SK-N-SH (cell line): ENCODE results near the gene WSCD1. TPM values are rescaled to one million over a fixed set of nuclear protein-coding genes. Genes with fewer than 3 reads are reported as not detected.

Experiments used
- CTCF ChIA-PET: fragments of 300-600, 350-600 bp; formaldehyde crosslinking; extraction: SDS; loops from one replicate; lab custom pipeline; 2021; lab: Yijun Ruan, JAX
- POLR2A ChIA-PET: fragments of 350-600 bp; sonication (Branson Sonifier 250); formaldehyde crosslinking; extraction: SDS; loops from one replicate; lab custom pipeline; 2020; ENCODE audit warnings: antibody characterized with exemption, inconsistent platforms; lab: Yijun Ruan, JAX
- DNase-seq: peaks from one replicate; pipeline ENCODE4 v3.0.0; 2012
- H2AFZ ChIP-seq: fragments of 200-600 bp; sonication (generic); 2 replicates; pipeline ENCODE4 v1.8.1; 2016; ENCODE audit warnings: antibody characterized with exemption, mild to moderate bottlenecking, low read depth
- H3F3A ChIP-seq: fragments of 200-600 bp; sonication (generic); replicated peaks from 2 replicates; pipeline ENCODE3; 2016; ENCODE audit warnings: antibody characterized with exemption, mild to moderate bottlenecking; ENCODE audit not compliant: insufficient read depth
- H3K27ac ChIP-seq, 2 experiments: fragments of 200-500 bp in 1 of 2; fragments of 200-600 bp in 1 of 2; sonication (Bioruptor generic) in 1 of 2; sonication (generic), shearing (Covaris generic) in 1 of 2; 2 replicates each; pipeline versions ENCODE4 v1.5.1 to v1.6.1; 2014 to 2016; ENCODE audit warnings: low read depth in 2 of 2, inconsistent platforms in 1 of 2, low read length in 1 of 2, mild to moderate bottlenecking in 1 of 2, mixed read lengths in 1 of 2
- H3K27me3 ChIP-seq: fragments of 200-600 bp; sonication (generic), shearing (Covaris generic); 2 replicates; pipeline ENCODE4 v1.6.1; 2016; ENCODE audit warnings: mixed run types; ENCODE audit not compliant: insufficient read depth
- H3K36me3 ChIP-seq, 2 experiments: fragments of 200-500 bp in 1 of 2; fragments of 200-600 bp in 1 of 2; sonication (Bioruptor generic) in 1 of 2; sonication (generic) in 1 of 2; replicated peaks in 1 of 2; 2 replicates each; pipeline versions ENCODE3 to v1.5.1; 2014 to 2016; ENCODE audit warnings: low read length in 1 of 2, mild to moderate bottlenecking in 1 of 2; ENCODE audit not compliant: insufficient read depth in 2 of 2, control insufficient read depth in 1 of 2
- H3K4me1 ChIP-seq, 2 experiments: fragments of 200-500 bp in 1 of 2; fragments of 200-600 bp in 1 of 2; sonication (Bioruptor generic) in 1 of 2; sonication (generic), shearing (Covaris generic) in 1 of 2; 2 replicates each; pipeline versions ENCODE4 v1.5.1 to v1.6.1; 2014 to 2016; ENCODE audit warnings: low read depth in 1 of 2, low read length in 1 of 2, mixed run types in 1 of 2; ENCODE audit not compliant: insufficient read depth in 2 of 2, control insufficient read depth in 1 of 2
- H3K4me2 ChIP-seq: fragments of 200-600 bp; sonication (generic), shearing (Covaris generic); 2 replicates; pipeline ENCODE4 v1.6.1; 2017; ENCODE audit warnings: mixed run types
- H3K4me3 ChIP-seq, 2 experiments: fragments of 200-500 bp in 1 of 2; fragments of 200-600 bp in 1 of 2; sonication (Bioruptor generic) in 1 of 2; sonication (generic), shearing (Covaris generic) in 1 of 2; 2 replicates each; pipeline versions ENCODE4 v1.5.1 to v1.8.1; 2014 to 2016; ENCODE audit warnings: low read depth in 2 of 2, inconsistent platforms in 1 of 2, low read length in 1 of 2, mild to moderate bottlenecking in 1 of 2, mixed read lengths in 1 of 2, moderate library complexity in 1 of 2
- H3K79me2 ChIP-seq: fragments of 200-600 bp; sonication (generic); 2 replicates; pipeline ENCODE4 v1.8.1; 2017; ENCODE audit warnings: mild to moderate bottlenecking; ENCODE audit not compliant: insufficient read depth
- H3K9ac ChIP-seq: fragments of 200-600 bp; sonication (generic); 2 replicates; pipeline ENCODE4 v1.6.1; 2017; ENCODE audit warnings: mixed run types
- H3K9me2 ChIP-seq: fragments of 200-600 bp; sonication (generic); 2 replicates; pipeline ENCODE4 v1.6.1; 2017; ENCODE audit warnings: mixed run types
- H3K9me3 ChIP-seq: fragments of 200-600 bp; sonication (generic); 2 replicates; pipeline ENCODE4 v1.6.1; 2017; ENCODE audit warnings: mixed run types, mild to moderate bottlenecking, moderate library complexity
- H4K20me1 ChIP-seq: fragments of 200-600 bp; sonication (generic); 2 replicates; pipeline ENCODE4 v1.6.1; 2017; ENCODE audit warnings: mild to moderate bottlenecking, mixed run types; ENCODE audit not compliant: insufficient read depth
- ELF1 ChIP-seq: IDR thresholded peaks from 2 replicates; pipeline ENCODE4 v1.4.0; 2012
- FOSL2 ChIP-seq: IDR thresholded peaks from 2 replicates; pipeline ENCODE4 v1.4.0; 2012; ENCODE audit warnings: low read depth, mild to moderate bottlenecking, moderate library complexity, borderline replicate concordance
- FOXM1 ChIP-seq: IDR thresholded peaks from 2 replicates; pipeline ENCODE4 v1.4.0; 2012; ENCODE audit warnings: low read depth, mild to moderate bottlenecking
- JUND ChIP-seq: IDR thresholded peaks from 2 replicates; pipeline ENCODE4 v1.4.0; 2012
- MXI1 ChIP-seq: IDR thresholded peaks from 2 replicates; pipeline ENCODE4 v1.6.1; 2012; ENCODE audit warnings: mild to moderate bottlenecking, low read depth, low read length, improper control_type of control experiment
- NFIC ChIP-seq: IDR thresholded peaks from 2 replicates; pipeline ENCODE4 v1.4.0; 2012; ENCODE audit warnings: borderline replicate concordance
- NRF1 ChIP-seq: IDR thresholded peaks from 2 replicates; pipeline ENCODE4 v1.6.1; 2012; ENCODE audit warnings: low read depth, mild to moderate bottlenecking, low read length
- RAD21 ChIP-seq: IDR thresholded peaks from 2 replicates; pipeline ENCODE4 v1.6.1; 2012; ENCODE audit warnings: mild to moderate bottlenecking, low read length
- RCOR1 ChIP-seq: fragments of 150-350 bp; IDR thresholded peaks from 2 replicates; pipeline ENCODE4 v1.6.1; 2017; ENCODE audit warnings: antibody characterized with exemption, low read length
- SMC3 ChIP-seq: IDR thresholded peaks from 2 replicates; pipeline ENCODE4 v1.6.1; 2012; ENCODE audit warnings: low read depth, low read length, improper control_type of control experiment
- TAF1 ChIP-seq: IDR thresholded peaks from 2 replicates; pipeline ENCODE4 v1.6.1; 2012; ENCODE audit warnings: low read depth, mild to moderate bottlenecking, low read length, moderate library complexity, borderline replicate concordance
- TEAD4 ChIP-seq: IDR thresholded peaks from 2 replicates; pipeline ENCODE4 v1.4.0; 2012; ENCODE audit warnings: mild to moderate bottlenecking, borderline replicate concordance; ENCODE audit not compliant: insufficient read depth
- YY1 ChIP-seq: IDR thresholded peaks from 2 replicates; pipeline ENCODE4 v1.4.0; 2012; ENCODE audit warnings: low read depth, mild to moderate bottlenecking
- WGBS: methylation state at CpG from one replicate; pipeline ENCODE4 v1.1.6; 2017; ENCODE audit warnings: low lambda C conversion rate; 5-methylcytosine and 5-hydroxymethylcytosine counted together
- polyA plus RNA-seq, 3 experiments: library from polyadenylated mRNA; depleted of rRNA; stranded (reverse); fragments of >200 nt; gene quantifications; 2 replicates each; pipeline ENCODE4 v1.2.3, GENCODE V29; 2012
- TF ChIP-seq, protein P1 (sequence below): IDR thresholded peaks from 2 replicates; pipeline ENCODE4 v1.4.0; 2012; ENCODE audit warnings: low read depth, borderline replicate concordance
- TF ChIP-seq, protein P2 (sequence below): fragments of 150-350 bp; IDR thresholded peaks from 2 replicates; pipeline ENCODE4 v1.6.1; 2017; ENCODE audit warnings: antibody characterized with exemption, low read length, low read depth, borderline replicate concordance

The WSCD1 gene
- polyA plus RNA-seq, 1 of the 3 experiments (the other 2 are of a cell fraction): 0.03 TPM

DNA sequence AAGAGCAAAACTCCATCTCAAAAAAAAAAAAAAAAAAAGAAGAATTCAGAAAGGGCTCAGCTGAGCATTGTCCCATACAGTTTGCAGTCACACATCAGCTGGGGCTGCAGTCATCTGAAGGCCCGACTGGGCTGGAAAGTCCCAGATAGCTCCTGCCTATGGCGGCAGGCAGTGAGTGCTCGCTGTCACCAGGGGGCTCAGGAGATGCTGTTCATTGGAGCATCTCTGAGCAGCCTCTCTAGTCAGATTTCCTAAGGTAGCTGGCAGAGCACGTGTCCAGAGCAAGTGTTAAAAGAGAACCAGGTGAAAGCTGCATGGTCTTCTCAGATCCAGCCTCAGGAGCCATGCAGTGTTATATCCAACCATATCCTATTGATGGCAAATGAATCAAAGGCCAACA, 75.8 kb downstream of the WSCD1 start:
- POLR2A ChIA-PET: no interaction called here

DNA sequence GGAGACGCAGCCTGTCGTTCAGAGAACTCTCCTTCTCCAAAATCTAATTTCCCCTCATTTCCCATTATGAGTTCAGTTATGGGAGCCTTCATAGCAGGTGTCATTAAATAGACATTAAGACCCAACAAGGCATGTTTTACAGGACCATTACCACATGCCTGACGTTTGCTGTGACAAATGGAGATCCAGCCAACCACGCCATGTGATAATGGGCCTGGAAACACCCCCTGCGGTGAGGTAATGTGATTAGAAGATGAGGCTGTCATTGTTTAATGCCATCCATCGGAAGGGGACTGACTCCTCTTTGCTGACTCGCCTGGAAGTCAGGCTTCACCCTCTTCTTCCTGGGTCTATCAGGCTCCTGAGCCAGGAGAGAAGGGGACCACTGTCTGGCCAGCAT, 76.9 kb downstream of the WSCD1 start:
- no peaks in the 10 kb centered on the region for H3K36me3 ChIP-seq
- H3K4me3 ChIP-seq: no peak overlapping the region
- POLR2A ChIA-PET: no interaction called here
- H2AFZ ChIP-seq: no peak overlapping the region
- TF ChIP-seq TAF1 (no peak), NFIC (no peak), SMC3 (no peak)
- TF ChIP-seq, all 33 proteins: peak for 0
- Histone ChIP-seq H3K9me3 (no peaks in the 10 kb centered on the region), H3K9me2 (no peaks in the 10 kb centered on the region), H3K27me3 (no peaks in the 10 kb centered on the region), H3K79me2 (no peaks in the 10 kb centered on the region), H3K27ac (no peak overlapping the region), H3K4me1 (no peaks in the 10 kb centered on the region), H4K20me1 (no peaks in the 10 kb centered on the region), H3F3A (no peaks in the 10 kb centered on the region), H3K9ac (no peak overlapping the region), H3K4me2 (no peak overlapping the region)
- no peak for DNase-seq
- WGBS: 11% methylated on average over 7 of the region's 7 CpGs
- CTCF ChIA-PET: no interaction called here

More for the DNA sequence above, 75.8 kb downstream of the WSCD1 start:
- Histone ChIP-seq H3K4me3 (no peak overlapping the region), H3K9me2 (no peaks in the 10 kb centered on the region), H4K20me1 (no peaks in the 10 kb centered on the region), H3K9ac (no peak overlapping the region), H3K9me3 (no peaks in the 10 kb centered on the region), H3K79me2 (no peaks in the 10 kb centered on the region), H3K4me2 (no peak overlapping the region), H3K27ac (no peak overlapping the region), H3F3A (no peaks in the 10 kb centered on the region), H3K27me3 (no peaks in the 10 kb centered on the region), H3K36me3 (no peaks in the 10 kb centered on the region), H2AFZ (no peak overlapping the region), H3K4me1 (no peaks in the 10 kb centered on the region)
- WGBS: 37% methylated on average over 4 of the region's 4 CpGs
- DNase-seq: no peak
- CTCF ChIA-PET: no interaction called here
- TF ChIP-seq RAD21 (no peak), ELF1 (no peak), RCOR1 (no peak)
- TF ChIP-seq, protein P1, sequence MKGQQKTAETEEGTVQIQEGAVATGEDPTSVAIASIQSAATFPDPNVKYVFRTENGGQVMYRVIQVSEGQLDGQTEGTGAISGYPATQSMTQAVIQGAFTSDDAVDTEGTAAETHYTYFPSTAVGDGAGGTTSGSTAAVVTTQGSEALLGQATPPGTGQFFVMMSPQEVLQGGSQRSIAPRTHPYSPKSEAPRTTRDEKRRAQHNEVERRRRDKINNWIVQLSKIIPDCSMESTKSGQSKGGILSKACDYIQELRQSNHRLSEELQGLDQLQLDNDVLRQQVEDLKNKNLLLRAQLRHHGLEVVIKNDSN: no peak
- TF ChIP-seq, protein P2, sequence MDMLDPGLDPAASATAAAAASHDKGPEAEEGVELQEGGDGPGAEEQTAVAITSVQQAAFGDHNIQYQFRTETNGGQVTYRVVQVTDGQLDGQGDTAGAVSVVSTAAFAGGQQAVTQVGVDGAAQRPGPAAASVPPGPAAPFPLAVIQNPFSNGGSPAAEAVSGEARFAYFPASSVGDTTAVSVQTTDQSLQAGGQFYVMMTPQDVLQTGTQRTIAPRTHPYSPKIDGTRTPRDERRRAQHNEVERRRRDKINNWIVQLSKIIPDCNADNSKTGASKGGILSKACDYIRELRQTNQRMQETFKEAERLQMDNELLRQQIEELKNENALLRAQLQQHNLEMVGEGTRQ: no peak

DNA sequence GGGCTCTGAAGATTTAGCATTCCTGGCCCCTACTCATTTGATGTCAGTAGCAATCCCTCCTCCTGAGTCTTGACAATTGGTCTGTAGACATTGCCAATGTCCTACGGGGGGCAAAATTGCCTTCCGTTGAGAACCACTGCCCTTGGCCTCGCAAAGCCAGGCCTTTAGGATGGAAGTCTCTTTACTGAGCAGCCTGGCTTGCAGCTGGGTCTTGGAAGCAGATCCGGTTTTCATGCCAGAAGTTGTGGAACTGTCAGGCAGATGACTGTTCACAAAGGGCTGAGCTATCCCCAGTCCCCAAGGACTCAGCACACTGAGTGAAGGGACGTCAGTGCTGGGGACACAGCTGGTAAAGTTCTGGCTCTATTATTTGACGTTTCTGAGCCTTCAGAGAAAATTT, 83.2 kb downstream of the WSCD1 start:
- Histone ChIP-seq H3K36me3 (no peaks in the 10 kb centered on the region), H3K9me3 (no peaks in the 10 kb centered on the region), H3K4me2 (no peak overlapping the region), H3K4me3 (no peak overlapping the region), H3K27ac (no peak overlapping the region), H3K9ac (no peak overlapping the region), H4K20me1 (no peaks in the 10 kb centered on the region), H3K27me3 (peaks cover 7% of the 10 kb centered on the region; the same call in 1 of the 2 replicates), H3F3A (no peaks in the 10 kb centered on the region), H3K9me2 (no peaks in the 10 kb centered on the region), H2AFZ (no peak overlapping the region), H3K4me1 (no peaks in the 10 kb centered on the region), H3K79me2 (no peaks in the 10 kb centered on the region)
- TF ChIP-seq FOXM1 (no peak), JUND (no peak), YY1 (no peak), RAD21 (no peak), FOSL2 (no peak), NRF1 (no peak), TEAD4 (no peak), MXI1 (no peak)
- WGBS: 10% methylated on average over 4 of the region's 6 CpGs
- ChIA-PET POLR2A (no interaction called here), CTCF (no interaction called here)
- no peak for DNase-seq
